Right lobe of liver (tissue), 6 donors: ENCODE measurements around the gene PIK3IP1. TPM values are rescaled to one million over a fixed set of nuclear protein-coding genes. Genes with fewer than 3 reads are reported as not detected.

Experiments
- ATAC-seq, 4 donors: fragments of 200-7000 bp; cut with Tn5 transposase; one replicate each; pipeline ENCODE4 v1.9.1; 2020; ENCODE audit warnings: mild to moderate bottlenecking in 4 of 4, moderate library complexity in 4 of 4
- DNase-seq, 3 donors: peaks; one replicate each; pipeline ENCODE4 v3.0.0-alpha.2; 2020
- H3K27ac ChIP-seq, 3 donors: fragments of 200-600 bp; one replicate each; pipeline ENCODE4 v1.8.0; 2022
- H3K27me3 ChIP-seq, 2 donors: fragments of 200-600 bp; one replicate each; pipeline ENCODE4 v1.8.0; 2022
- H3K36me3 ChIP-seq, 4 donors: fragments of 200-600 bp; sonication (generic) in 1 of 4; one replicate each; pipeline versions ENCODE4 v1.5.1 to v1.8.0; 2017 to 2022; ENCODE audit warnings: control low read depth in 1 of 4
- H3K4me1 ChIP-seq, 4 donors: fragments of 200-600 bp; sonication (generic) in 1 of 4; one replicate each; pipeline versions ENCODE4 v1.5.1 to v1.8.0; 2017 to 2022; ENCODE audit warnings: control low read depth in 1 of 4
- H3K4me3 ChIP-seq, 3 donors: fragments of 200-600 bp; one replicate each; pipeline ENCODE4 v1.8.0; 2022
- H3K9me3 ChIP-seq, 4 donors: fragments of 200-600 bp; sonication (generic) in 1 of 4; one replicate each; pipeline versions ENCODE4 v1.5.1 to v1.8.0; 2017 to 2022; ENCODE audit warnings: control low read depth in 1 of 4
- POLR2A ChIP-seq: fragments of 450-650 bp; IDR thresholded peaks from one replicate; pipeline ENCODE4 v1.6.1; 2017; ENCODE audit warnings: antibody characterized with exemption, mild to moderate bottlenecking
- whole genome bisulfite sequencing: methylation state at CpG from one replicate; pipeline ENCODE4 v1.1.6; 2018; ENCODE audit warnings: low coverage, low lambda C conversion rate; ENCODE audit not compliant: insufficient coverage; ENCODE audit errors: missing lambda C conversion rate; 5-methylcytosine and 5-hydroxymethylcytosine counted together
- intact Hi-C, 2 donors: fragments of 100-400 bp; cut with DNase I; formaldehyde crosslinking; loops; one replicate each; pipeline versions ENCODE4 v1.11.2 to v1.14.1; 2022
- total RNA-seq, 6 experiments: library from RNA; depleted of rRNA in 2 of 6; stranded (reverse); fragments of >200 nt in 2 of 6; fragmentation: NEBNext Ultra II Directional in 3 of 6; extraction: Animal tissue kit (Norgen Biotek cat#: 25700) in 3 of 6; gene quantifications; one replicate each; pipeline versions ENCODE4 v1.1.0 to v1.2.4, GENCODE V29; 2016 to 2023
- TF ChIP-seq, protein P1 (sequence below), 4 donors: fragments of 200-600 bp in 3 of 4; fragments of 450-650 bp in 1 of 4; IDR thresholded peaks; one replicate each; pipeline versions ENCODE4 v1.5.1 to v1.8.0; 2016 to 2022; ENCODE audit warnings: antibody characterized with exemption in 4 of 4, mild to moderate bottlenecking in 2 of 4
- donor health status: DM: no; HTN: yes; CAD: no.
- donor health status: DM: no; HTN: no; CAD: no.
- donor health status: DM: no; HTN: no; CAD: no.
- donor health status: DM: no; HTN: yes; CAD: no.
- donor health status: DM: no; HTN: yes; CAD: no.

PIK3IP1 gene
- total RNA-seq, 6 experiments from 2014 or later: 1.3 to 6.6 (median 5.6) TPM

DNA sequence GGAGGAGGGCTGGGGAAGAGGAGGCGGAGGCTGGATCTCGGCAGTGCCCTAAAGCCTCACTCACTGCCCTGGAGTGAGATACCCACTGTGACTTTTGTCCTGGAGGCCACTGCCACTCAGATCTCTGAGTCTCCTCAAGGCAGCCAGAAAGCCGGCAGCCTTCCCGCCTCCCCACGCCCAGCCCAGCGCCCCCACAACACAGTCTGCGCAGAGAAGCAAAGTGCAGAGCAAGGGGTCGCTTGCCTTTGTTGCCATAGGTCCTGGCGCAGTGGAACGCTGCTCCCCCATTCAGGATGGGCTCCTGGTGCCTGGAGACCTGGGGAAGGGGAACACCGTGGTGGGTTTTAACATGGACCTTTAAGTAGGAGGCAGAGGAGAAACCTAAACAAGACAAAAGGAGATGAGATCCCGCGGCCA is 36.3 kb upstream of the PIK3IP1 start:
- intact Hi-C loops: no loop called here
- Histone ChIP-seq H3K9me3 (no peaks in the 10 kb centered on the region), H3K4me1 (no peaks in the 10 kb centered on the region), H3K27me3 (no peaks in the 10 kb centered on the region), H3K36me3 (peaks cover 0 to 48% (median 11%) of the 10 kb centered on the region in 4 donors), H3K4me3 (no peak overlapping the region), H3K27ac (no peak overlapping the region)
- TF ChIP-seq, protein P1, sequence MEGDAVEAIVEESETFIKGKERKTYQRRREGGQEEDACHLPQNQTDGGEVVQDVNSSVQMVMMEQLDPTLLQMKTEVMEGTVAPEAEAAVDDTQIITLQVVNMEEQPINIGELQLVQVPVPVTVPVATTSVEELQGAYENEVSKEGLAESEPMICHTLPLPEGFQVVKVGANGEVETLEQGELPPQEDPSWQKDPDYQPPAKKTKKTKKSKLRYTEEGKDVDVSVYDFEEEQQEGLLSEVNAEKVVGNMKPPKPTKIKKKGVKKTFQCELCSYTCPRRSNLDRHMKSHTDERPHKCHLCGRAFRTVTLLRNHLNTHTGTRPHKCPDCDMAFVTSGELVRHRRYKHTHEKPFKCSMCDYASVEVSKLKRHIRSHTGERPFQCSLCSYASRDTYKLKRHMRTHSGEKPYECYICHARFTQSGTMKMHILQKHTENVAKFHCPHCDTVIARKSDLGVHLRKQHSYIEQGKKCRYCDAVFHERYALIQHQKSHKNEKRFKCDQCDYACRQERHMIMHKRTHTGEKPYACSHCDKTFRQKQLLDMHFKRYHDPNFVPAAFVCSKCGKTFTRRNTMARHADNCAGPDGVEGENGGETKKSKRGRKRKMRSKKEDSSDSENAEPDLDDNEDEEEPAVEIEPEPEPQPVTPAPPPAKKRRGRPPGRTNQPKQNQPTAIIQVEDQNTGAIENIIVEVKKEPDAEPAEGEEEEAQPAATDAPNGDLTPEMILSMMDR (IDR thresholded peaks at IDR 0.05): no peak
- no peak for TF ChIP-seq POLR2A
- 88% methylated on average over 9 of the region's 13 CpGs for WGBS
- ATAC-seq (no peak), DNase-seq (no peak)

DNA sequence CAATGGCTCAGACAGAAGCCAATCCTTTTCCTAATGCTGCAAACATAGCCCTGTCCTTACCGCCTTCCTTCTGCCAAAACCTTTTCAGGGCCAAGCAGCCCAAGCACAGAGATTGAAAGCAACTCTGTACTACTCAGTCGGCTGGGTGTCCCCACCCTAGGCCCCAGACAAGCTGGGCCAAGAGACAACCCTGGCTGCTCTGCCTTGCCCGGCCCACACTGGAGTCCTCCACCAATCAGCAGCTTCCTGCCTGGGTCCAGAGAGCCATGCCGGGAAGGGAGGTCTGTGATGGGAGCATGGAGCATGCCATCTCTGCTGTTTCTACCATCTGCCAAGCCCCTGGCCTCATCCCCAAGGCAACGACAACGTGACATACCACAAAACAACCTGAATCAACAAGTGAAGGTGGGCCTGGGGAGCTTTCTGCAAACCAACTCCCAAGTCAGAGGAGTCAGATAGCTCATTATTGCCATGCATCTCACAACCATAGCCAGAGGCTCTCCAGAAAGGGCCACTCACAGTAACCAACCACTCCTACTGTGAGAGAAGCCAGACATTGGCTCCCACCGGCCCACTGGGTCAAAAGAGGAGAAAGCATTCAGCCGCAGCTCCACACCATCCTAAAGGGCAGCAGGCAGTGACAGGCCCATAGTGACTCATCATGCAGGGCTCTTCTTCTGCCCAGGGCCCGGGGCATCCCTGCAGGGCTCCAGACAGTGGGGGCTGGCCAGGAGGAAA is 35.7 kb upstream of the PIK3IP1 start:
- H3K27ac ChIP-seq: no peak overlapping the region
- peaks cover 0 to 46% (median 10%) of the 10 kb centered on the region in 4 donors for H3K36me3 ChIP-seq
- DNase-seq: no peak
- no peak for ATAC-seq
- no peaks in the 10 kb centered on the region for H3K4me1 ChIP-seq
- H3K27me3 ChIP-seq: no peaks in the 10 kb centered on the region
- intact Hi-C loops: no loop called here
- H3K4me3 ChIP-seq: no peak overlapping the region
- no peaks in the 10 kb centered on the region for H3K9me3 ChIP-seq
- WGBS: 100% methylated on average over 2 of the region's 9 CpGs
- TF ChIP-seq, protein P1 (IDR thresholded peaks at IDR 0.05): no peak
- no peak for TF ChIP-seq POLR2A

DNA sequence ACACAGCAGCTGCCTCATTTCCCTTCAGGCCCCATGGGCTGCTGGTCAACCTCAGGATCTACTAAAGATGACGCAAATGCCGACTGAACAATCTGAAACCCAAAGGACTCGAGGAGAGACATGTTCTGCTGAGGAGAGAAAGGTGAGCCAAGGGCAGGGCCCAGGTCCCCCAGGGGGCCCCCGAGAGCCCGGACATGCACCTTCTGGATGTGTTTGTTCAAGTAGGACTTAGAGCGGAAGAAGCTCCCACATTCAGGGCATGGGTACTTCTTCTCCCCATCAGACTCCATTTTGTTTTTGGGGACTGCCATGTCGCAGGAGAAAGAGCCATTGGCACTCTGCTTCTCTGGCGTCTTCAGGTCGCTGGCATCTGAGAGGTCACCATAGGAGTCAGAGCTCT is 34.6 kb upstream of the PIK3IP1 start:
- no peak for ATAC-seq
- TF ChIP-seq POLR2A: no peak
- TF ChIP-seq, protein P1 (IDR thresholded peaks at IDR 0.05): no peak
- Histone ChIP-seq H3K36me3 (peaks cover 0 to 35% (median 6%) of the 10 kb centered on the region in 4 donors), H3K4me1 (no peaks in the 10 kb centered on the region), H3K4me3 (no peak overlapping the region), H3K27ac (no peak overlapping the region), H3K9me3 (no peaks in the 10 kb centered on the region), H3K27me3 (no peaks in the 10 kb centered on the region)
- intact Hi-C loops: no loop called here
- DNase-seq: no peak
- 89% methylated on average over 3 of the region's 9 CpGs for WGBS

DNA sequence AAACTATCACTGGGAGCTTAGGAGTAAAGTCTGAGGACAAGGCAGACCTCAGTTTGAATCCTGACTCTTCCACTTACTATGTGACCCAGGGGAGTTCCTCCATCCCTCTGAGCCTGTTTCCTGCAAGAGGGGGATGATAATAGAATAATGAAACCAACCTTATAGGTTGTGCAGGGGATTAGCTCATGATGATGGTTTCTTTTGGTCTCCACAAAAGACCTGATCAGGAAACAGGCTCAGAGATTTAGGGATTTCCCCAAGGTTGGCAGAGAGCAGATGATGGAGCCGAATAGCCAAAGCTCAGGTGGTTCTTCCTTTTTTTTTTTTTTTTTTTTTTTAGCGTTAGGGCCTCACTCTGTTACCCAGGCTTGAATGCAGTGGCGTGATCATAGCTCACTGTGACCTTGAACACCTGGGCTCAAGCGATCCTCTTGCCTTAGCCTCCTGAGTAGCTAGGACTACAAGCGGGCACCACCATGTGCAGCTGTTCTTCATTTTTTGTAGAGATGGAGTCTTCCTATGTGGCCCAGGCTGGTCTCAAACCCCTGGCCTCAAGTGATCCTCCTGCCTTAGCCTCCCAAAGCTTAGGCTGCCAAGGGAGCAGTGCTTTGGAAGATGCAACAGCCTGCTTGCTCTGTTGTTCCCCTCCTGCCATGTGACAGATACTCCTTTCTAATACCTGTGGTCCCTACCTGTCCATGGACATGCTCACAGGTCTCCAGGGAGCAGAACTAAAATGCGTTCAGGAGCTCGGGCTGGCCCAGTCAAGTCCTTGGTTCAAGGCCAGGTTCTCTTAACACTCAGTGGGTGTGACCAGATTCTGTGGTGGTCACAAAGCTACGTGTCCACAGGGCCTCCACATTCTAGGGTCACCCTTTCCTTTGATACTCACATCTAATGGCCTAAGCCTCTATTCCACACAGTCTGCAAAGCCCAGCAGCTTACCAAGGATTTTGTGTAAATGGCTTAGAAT is 31.6 kb upstream of the PIK3IP1 start:
- H3K4me1 ChIP-seq: no peaks in the 10 kb centered on the region
- ATAC-seq: no peak
- TF ChIP-seq, protein P1 (IDR thresholded peaks at IDR 0.05): no peak
- no peak for TF ChIP-seq POLR2A
- H3K36me3 ChIP-seq: peaks cover 0 to 26% (median 2%) of the 10 kb centered on the region in 4 donors
- no peaks in the 10 kb centered on the region for H3K27me3 ChIP-seq
- no peak overlapping the region for H3K4me3 ChIP-seq
- H3K27ac ChIP-seq: no peak overlapping the region
- 91% methylated on average over 4 of the region's 8 CpGs for WGBS
- no peaks in the 10 kb centered on the region for H3K9me3 ChIP-seq
- DNase-seq: no peak
- intact Hi-C loops: no loop called here
